ENCODE results near the gene IWS1.

DNA sequence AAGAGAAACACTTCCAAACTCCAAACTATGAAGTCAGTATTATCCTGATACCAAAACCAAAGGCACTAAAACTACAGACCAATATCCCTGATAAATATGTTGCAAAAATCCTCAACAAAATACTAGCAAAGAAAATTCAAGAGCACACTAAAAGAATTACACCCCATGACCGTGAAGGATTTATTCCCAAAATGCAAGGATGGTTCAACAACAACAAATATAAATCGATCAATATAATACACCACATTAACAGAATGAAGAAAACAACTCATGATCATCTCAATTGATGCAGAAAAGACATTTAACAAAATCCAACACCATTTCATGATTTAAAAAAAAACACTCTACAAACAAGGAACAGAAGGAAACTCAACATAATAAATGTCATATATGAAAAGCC lies 50.5 kb downstream of the IWS1 start:
- TF ChIP-seq EZH2 (IDR thresholded peaks at IDR 0.05; ENCODE audit: insufficient read depth, poor library complexity, severe bottlenecking) (no peak), EZH2phosphoT487 (IDR thresholded peaks at IDR 0.05; ENCODE audit: insufficient read depth, low read depth) (no peak)
